BE2C (cell line): ENCODE measurements around the gene CEP128.

Experiments
- DNase-seq: peaks from one replicate; pipeline ENCODE4 v3.0.0-alpha.2; 2020
- H3K27me3 ChIP-seq: fragments of 250-450 bp; sonication (Bioruptor Pico); 2 replicates; pipeline ENCODE4 v1.5.1; 2020; ENCODE audit warnings: mild to moderate bottlenecking
- H3K36me3 ChIP-seq: fragments of 250-450 bp; sonication (Bioruptor Pico); 2 replicates; pipeline ENCODE4 v1.5.1; 2020; ENCODE audit warnings: mild to moderate bottlenecking
- H3K4me1 ChIP-seq: fragments of 250-450 bp; sonication (Bioruptor Pico); 2 replicates; pipeline ENCODE4 v1.5.1; 2020
- H3K4me3 ChIP-seq: 2 replicates; pipeline ENCODE4 v1.5.1; 2011; ENCODE audit warnings: low read depth, low read length
- H3K9me3 ChIP-seq: fragments of 250-450 bp; sonication (Bioruptor Pico); 2 replicates; pipeline ENCODE4 v1.5.1; 2020
- TF ChIP-seq, protein P1 (sequence below): IDR thresholded peaks from 2 replicates; pipeline ENCODE4 v1.5.1; 2012; ENCODE audit warnings: mild to moderate bottlenecking, low read depth, low read length

Gene CEP128

GRCh38 chr14:80678436-80678835, 263.1 kb downstream of the CEP128 start:
- no peaks in the 10 kb centered on the region for H3K9me3 ChIP-seq
- no peaks in the 10 kb centered on the region for H3K4me1 ChIP-seq
- DNase-seq, result no peak
- TF ChIP-seq, protein P1, sequence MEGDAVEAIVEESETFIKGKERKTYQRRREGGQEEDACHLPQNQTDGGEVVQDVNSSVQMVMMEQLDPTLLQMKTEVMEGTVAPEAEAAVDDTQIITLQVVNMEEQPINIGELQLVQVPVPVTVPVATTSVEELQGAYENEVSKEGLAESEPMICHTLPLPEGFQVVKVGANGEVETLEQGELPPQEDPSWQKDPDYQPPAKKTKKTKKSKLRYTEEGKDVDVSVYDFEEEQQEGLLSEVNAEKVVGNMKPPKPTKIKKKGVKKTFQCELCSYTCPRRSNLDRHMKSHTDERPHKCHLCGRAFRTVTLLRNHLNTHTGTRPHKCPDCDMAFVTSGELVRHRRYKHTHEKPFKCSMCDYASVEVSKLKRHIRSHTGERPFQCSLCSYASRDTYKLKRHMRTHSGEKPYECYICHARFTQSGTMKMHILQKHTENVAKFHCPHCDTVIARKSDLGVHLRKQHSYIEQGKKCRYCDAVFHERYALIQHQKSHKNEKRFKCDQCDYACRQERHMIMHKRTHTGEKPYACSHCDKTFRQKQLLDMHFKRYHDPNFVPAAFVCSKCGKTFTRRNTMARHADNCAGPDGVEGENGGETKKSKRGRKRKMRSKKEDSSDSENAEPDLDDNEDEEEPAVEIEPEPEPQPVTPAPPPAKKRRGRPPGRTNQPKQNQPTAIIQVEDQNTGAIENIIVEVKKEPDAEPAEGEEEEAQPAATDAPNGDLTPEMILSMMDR, result no peak
- H3K27me3 ChIP-seq, result no peaks in the 10 kb centered on the region
- no peaks in the 10 kb centered on the region for H3K36me3 ChIP-seq
- H3K4me3 ChIP-seq, result no peak overlapping the region

GRCh38 chr14:80669426-80669825, 272.1 kb downstream of the CEP128 start:
- H3K9me3 ChIP-seq, result no peaks in the 10 kb centered on the region
- TF ChIP-seq, protein P1, result no peak
- H3K4me3 ChIP-seq, result no peak overlapping the region
- no peaks in the 10 kb centered on the region for H3K4me1 ChIP-seq
- H3K36me3 ChIP-seq, result no peaks in the 10 kb centered on the region
- H3K27me3 ChIP-seq, result no peaks in the 10 kb centered on the region
- no peak for DNase-seq

GRCh38 chr14:80664576-80664975, 277.0 kb downstream of the CEP128 start:
- Histone ChIP-seq H3K4me3 (no peak overlapping the region), H3K4me1 (no peaks in the 10 kb centered on the region), H3K9me3 (no peaks in the 10 kb centered on the region), H3K36me3 (no peaks in the 10 kb centered on the region), H3K27me3 (no peaks in the 10 kb centered on the region)
- no peak for DNase-seq
- TF ChIP-seq, protein P1, result no peak

- no peaks in the 10 kb centered on the region for H3K36me3 ChIP-seq
- no peaks in the 10 kb centered on the region for H3K27me3 ChIP-seq
- H3K4me1 ChIP-seq, result no peaks in the 10 kb centered on the region
- DNase-seq, result no peak
- H3K9me3 ChIP-seq, result no peaks in the 10 kb centered on the region
- no peak overlapping the region for H3K4me3 ChIP-seq
- TF ChIP-seq, protein P1, result no peak
Observed at GRCh38 chr14:80663541-80663940, 278.0 kb downstream of the CEP128 start.

GRCh38 chr14:80659783-80660182, 281.8 kb downstream of the CEP128 start:
- TF ChIP-seq, protein P1, result no peak
- H3K9me3 ChIP-seq, result no peaks in the 10 kb centered on the region
- no peaks in the 10 kb centered on the region for H3K27me3 ChIP-seq
- no peak overlapping the region for H3K4me3 ChIP-seq
- DNase-seq, result no peak
- H3K4me1 ChIP-seq, result no peaks in the 10 kb centered on the region
- no peaks in the 10 kb centered on the region for H3K36me3 ChIP-seq

DNA sequence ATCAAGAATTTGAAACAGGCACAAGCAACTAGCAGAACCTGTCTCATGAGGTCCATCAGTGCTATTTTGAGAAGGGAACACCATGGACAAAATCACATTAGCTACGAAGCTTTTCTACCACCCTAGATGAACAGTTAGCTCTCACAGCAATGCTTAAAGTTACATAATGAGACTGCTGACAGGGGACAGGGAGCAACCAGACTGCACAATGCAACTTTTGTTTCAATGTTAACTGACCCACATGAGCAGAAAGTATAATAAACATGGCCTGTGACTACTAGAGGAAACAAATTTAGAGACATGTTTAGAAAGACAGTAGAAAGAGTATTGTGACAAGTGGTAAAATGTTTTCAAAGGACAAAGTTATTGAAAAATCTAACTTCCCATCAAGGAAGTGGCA, 282.8 kb downstream of the CEP128 start:
- Histone ChIP-seq H3K4me1 (no peaks in the 10 kb centered on the region), H3K27me3 (no peaks in the 10 kb centered on the region), H3K36me3 (no peaks in the 10 kb centered on the region), H3K9me3 (no peaks in the 10 kb centered on the region), H3K4me3 (no peak overlapping the region)
- TF ChIP-seq, protein P1, result no peak
- DNase-seq, result no peak
